CD4-positive, alpha-beta T cell treated with Interleukin-1 beta for 1 hour (primary cell): Measurements from ENCODE around the gene PSMD9.

Experiments
- DNase-seq, 2 donors: peaks; one replicate each; pipeline ENCODE4 v3.0.0-alpha.2; 2020 to 2022

Gene PSMD9

DNA sequence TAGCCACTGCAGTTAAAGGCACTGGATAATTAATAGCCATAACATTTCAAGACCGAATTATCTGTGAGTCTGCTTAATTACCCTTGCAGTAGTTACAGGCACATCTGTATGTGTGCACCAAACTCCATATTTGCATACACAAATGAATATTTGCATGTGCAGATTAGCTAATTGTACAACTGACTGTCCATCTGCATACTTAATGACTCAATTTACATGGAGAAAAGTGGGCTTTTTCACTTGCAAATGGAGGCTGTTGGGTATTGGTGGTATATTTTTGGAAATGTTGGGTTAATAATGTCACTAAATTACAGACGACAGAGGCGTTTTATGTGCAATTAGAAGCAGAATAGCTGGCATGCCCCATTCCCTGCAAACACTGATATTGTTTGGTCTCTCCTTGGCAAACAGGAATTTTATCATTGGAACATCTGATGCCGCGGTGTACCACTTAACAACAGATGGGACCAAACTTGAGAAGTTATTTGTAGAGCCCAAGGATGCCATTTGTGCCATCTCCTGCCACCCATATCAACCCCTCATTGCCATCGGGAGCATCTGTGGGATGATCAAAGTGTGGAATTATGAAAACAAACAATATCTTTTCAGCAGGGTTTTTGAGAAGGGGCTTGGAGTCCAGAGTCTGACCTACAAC, 69.4 kb downstream of the PSMD9 start:
- no peak for DNase-seq

DNA sequence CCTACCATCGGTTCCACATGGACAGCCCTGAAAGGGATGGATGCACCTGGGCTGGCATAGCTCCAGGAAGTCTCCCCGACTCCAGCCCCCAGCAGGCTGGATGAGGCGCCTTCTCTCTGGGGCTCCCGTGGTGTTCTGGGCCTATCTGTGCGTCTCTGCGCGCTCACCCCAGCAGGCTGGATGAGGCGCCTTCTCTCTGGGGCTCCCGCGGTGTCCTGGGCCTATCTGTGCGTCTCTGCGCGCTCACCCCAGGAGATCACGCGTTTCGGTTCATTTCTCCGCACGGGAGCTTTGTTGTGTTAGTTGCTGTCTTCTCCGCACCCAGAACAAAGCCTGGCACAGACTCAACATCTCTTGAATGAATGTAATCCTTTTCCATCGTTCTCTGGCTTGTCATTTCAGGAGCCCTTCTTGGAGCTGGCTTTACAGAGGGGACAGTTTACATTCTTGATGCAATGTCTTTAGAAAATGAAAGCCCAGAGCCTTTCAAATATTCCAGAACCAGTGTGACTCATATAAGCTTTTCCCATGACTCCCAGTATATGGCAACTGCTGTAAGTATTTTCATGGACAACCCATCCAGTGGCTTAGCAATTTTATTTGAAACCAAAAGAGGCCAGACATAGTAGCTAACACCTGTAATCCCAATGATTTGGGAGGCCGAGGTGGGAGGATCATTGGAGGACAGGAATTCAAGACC, 70.1 kb downstream of the PSMD9 start:
- no peak for DNase-seq

DNA sequence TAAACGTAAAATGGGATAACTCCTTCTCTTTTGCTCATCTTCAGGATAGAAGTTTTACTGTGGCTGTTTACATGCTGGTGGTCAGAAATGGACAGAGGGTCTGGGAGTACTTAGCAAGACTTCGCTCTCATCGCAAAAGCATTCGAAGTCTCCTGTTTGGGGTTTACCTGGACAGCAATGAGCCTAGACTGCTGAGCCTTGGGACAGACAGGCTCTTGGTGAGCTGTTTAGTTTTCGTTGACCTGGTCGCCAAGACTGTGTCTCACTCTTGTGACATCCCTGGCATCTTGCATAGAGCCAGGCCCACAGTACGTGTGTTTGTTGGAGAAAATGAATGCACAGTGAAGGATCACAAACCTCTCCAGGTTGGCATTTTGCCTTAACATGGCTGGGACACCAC, 72.0 kb downstream of the PSMD9 start:
- no peak for DNase-seq

DNA sequence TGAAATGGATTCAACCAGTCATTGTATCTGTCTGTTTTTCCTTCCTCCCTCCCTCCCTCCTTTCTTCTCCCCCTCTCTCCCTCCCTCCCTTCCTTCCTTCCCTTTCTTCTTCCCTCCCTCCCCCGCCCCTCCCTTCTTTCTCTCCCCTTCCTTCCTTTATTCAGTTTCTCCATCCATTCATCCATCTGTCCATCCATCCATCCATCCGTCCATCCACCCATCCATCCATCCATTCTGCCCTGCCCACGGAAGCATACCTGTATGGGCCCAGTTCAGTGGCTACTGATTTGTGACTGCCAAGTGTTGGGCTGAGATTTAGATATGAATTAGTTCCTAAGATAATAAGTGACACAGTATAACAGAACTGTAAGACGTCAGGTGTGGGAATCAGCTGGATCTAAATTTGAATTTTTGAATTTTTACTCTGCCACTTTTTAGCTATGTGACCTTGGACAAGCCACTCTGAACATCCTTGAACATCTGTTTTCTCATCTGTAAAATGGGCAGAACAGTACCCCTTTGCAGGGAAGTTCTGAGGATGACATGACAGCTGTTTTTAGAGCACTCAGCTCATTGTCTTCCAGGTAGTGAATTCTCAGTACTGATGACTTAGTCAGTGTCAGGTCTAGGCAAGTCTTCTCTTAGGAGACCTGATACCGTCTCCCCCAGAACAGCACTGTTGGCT, 72.7 kb downstream of the PSMD9 start:
- DNase-seq: no peak

DNA sequence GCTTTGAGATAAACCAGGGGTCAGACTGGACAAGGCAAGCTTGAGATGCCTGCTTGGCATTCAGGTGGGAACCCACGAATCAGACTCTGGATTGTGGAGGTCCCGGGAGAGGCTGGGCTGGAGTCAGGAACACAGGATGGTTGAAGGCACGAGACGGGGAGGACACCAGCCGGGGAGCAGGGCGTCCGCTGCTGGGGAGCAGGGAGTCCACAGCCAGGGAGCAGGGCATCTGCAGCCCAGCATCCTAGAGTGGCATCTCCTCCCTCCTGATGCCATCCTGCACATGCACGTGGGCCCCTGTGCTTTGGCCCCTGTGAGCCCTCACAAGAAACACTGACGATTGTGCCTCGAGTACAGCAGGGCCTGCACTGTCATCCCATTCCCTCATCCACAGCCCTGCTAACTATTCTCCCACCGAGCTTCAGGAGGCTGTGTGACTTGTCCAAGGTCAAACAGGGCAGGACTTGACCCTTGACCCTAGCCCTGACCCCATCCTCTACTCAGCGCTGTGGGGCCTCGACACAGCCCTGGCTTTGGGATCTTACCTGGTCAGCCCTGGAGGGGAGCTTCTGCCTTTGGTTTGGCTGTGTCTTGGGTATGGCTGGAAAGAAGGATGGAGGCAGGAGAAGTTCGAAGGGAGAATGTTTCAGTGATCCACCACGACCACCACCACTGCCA, 74.9 kb downstream of the PSMD9 start:
- DNase-seq: no peak

DNA sequence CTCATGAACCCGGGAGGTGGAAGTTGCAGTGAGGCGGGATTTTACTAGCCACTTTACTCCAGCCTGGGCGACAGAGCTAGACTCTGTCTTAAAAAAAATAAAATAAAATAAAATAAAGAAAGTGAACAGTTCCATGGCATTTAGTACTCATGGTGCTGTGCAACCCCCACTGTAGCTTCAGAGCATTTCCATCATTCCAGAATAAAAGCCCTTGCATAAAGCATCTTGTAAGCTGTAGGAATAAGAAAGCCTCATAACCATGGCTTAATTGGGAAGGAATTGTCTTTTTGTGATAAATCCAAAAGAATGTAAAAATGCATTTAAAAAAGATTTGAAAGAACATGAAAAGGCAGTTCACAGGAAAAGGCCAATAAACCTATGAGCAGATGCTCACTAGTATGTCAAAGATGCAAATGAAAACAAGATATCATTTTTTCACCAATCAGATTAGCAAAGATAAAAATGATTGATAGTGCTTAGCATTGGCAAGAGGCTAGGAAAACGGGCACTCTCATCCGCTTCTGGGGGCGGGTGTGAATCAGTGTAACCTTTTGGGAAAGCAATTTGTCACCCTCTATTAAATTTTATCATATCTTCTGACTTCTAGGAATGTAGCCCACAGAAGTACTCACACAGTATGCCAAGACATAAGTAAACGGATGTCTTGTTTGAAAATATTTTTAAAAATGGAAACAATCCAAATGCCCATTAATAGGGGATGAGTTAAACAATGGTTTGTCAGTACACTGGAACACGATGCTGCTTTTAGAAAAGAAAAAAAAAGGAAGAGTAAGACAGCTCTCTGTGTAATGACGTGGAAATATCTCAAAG, 76.4 kb downstream of the PSMD9 start:
- DNase-seq: no peak

DNA sequence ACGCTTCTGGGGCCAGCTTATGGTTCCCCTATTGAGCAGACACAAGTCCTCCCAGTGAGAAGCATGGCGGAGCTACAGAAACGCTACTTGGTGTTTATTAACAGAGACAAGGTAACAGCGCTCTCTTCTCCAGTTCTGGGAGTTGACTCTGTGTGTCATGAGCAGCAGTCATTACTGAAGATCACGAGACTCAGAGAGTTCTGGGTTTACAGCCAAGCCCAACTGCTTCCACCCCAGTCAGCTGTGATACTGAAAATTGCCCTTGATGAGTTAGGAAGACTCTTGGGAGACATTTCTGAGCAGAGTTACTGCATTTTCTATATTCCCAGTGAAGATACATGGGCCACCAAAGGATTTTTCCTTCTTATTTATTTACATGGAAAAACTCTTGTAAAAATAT, 78.4 kb downstream of the PSMD9 start:
- no peak for DNase-seq
